ENCODE results near the gene DENND1C. TPM values are rescaled to one million over a fixed set of nuclear protein-coding genes. Genes with fewer than 3 reads are reported as not detected.

Gene DENND1C
- total RNA-seq, 1 experiment from 2014 or later, result not detected

GRCh38 chr19:6473647-6474046, 7.9 kb downstream of the DENND1C start:
- Mint-ChIP-seq H3K27me3 (ENCODE audit: unreplicated experiment) (no peaks in the 10 kb centered on the region), H3K4me3 (ENCODE audit: low read depth, unreplicated experiment) (no peak overlapping the region), H3K27ac (ENCODE audit: unreplicated experiment) (no peak overlapping the region), H3K36me3 (ENCODE audit: insufficient read depth, unreplicated experiment) (peaks cover 7% of the 10 kb centered on the region), H3K9me3 (ENCODE audit: low read depth, unreplicated experiment) (no peaks in the 10 kb centered on the region), H3K4me1 (ENCODE audit: low read depth, unreplicated experiment) (peaks cover 6% of the 10 kb centered on the region)
- DNase-seq, result no peak
- BruUV-seq (replicated peaks), result no TSS peak
- CTCF ChIA-PET, result no interaction called here
- TF ChIP-seq CTCF (IDR thresholded peaks at IDR 0.05; ENCODE audit: unreplicated experiment), result no peak
- intact Hi-C loops (cut with micrococcal nuclease; ENCODE audit: unreplicated experiment), result no loop called here

DNA sequence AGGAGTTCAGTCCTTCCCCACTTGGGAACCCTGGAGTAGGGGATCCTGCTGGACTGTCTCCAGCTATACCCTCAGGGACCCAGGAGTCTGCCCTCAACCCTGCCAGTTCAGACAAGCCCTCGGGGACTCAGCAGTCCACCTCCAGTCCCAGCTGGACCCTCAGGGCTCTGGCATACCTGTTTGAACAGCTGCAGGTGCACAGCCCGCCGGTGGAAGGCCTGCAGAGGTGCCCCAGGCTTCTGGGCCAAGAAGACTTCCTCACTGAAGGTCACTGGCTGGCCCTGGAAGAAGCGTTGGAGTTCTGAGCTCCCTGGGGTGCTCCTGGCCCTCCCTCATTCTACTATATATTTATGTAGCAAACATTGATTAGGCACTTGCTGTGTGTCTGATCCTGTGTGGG, 8.9 kb downstream of the DENND1C start:
- Mint-ChIP-seq H3K36me3 (ENCODE audit: insufficient read depth, unreplicated experiment) (peaks cover 14% of the 10 kb centered on the region), H3K9me3 (ENCODE audit: low read depth, unreplicated experiment) (no peaks in the 10 kb centered on the region), H3K4me1 (ENCODE audit: low read depth, unreplicated experiment) (peaks cover 6% of the 10 kb centered on the region), H3K27ac (ENCODE audit: unreplicated experiment) (no peak overlapping the region), H3K4me3 (ENCODE audit: low read depth, unreplicated experiment) (no peak overlapping the region), H3K27me3 (ENCODE audit: unreplicated experiment) (no peaks in the 10 kb centered on the region)
- no peak for DNase-seq
- no peak for TF ChIP-seq CTCF (IDR thresholded peaks at IDR 0.05; ENCODE audit: unreplicated experiment)
- BruUV-seq (replicated peaks), result no TSS peak
- CTCF ChIA-PET, result no interaction called here
- intact Hi-C loops (cut with micrococcal nuclease; ENCODE audit: unreplicated experiment), result no loop called here

DNA sequence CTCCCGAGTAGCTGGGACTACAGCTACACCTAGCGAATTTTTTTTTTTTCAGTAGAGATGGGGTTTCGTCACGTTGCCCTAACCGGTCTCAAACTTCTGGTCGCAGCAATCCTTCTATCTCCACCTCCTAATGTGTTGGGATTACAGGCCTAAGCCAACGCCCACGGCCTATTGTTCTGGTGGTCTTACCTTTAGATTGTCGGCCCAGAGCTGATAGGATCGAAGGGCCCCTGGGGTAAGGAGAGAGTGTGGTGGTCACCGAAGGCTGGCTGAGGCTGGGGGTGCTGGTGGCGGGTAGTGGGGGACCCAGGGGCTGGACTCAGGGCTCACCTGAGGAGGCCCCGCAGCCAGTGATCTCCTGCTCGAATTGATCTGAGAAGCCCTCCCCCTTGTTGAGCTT, 10.5 kb downstream of the DENND1C start:
- CTCF ChIA-PET, result no interaction called here
- DNase-seq, result no peak
- H3K9me3 Mint-ChIP-seq (ENCODE audit: low read depth, unreplicated experiment), result no peaks in the 10 kb centered on the region
- H3K27ac Mint-ChIP-seq (ENCODE audit: unreplicated experiment), result no peak overlapping the region
- H3K36me3 Mint-ChIP-seq (ENCODE audit: insufficient read depth, unreplicated experiment), result peaks cover 18% of the 10 kb centered on the region
- H3K27me3 Mint-ChIP-seq (ENCODE audit: unreplicated experiment), result no peaks in the 10 kb centered on the region
- no peak for TF ChIP-seq CTCF (IDR thresholded peaks at IDR 0.05; ENCODE audit: unreplicated experiment)
- no TSS peak for BruUV-seq (replicated peaks)
- intact Hi-C loops (cut with micrococcal nuclease; ENCODE audit: unreplicated experiment), result no loop called here
- peaks cover 6% of the 10 kb centered on the region for H3K4me1 Mint-ChIP-seq (ENCODE audit: low read depth, unreplicated experiment)
- no peak overlapping the region for H3K4me3 Mint-ChIP-seq (ENCODE audit: low read depth, unreplicated experiment)

DNA sequence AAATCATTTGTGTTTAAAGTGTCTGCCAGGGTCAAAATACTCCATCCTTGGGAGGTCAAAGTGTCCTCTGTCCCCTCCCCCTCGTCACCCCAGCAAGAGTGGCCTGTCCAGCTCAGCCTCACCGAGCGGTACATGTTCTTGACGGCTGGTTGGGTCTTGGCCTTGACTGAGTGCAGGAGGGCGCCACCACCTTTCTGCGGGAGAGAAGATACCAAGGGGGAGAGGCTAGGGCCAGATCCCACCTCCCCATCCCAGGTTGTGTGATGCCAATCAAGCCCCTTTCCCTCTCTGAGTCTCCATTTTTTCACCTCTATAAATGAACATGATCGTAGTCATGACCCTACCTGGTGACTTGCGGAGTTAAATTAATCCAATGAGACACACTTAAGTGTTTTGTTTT, 11.4 kb downstream of the DENND1C start:
- DNase-seq, result no peak
- Mint-ChIP-seq H3K4me3 (ENCODE audit: low read depth, unreplicated experiment) (no peak overlapping the region), H3K27me3 (ENCODE audit: unreplicated experiment) (no peaks in the 10 kb centered on the region), H3K9me3 (ENCODE audit: low read depth, unreplicated experiment) (no peaks in the 10 kb centered on the region), H3K27ac (ENCODE audit: unreplicated experiment) (no peak overlapping the region), H3K4me1 (ENCODE audit: low read depth, unreplicated experiment) (peaks cover 15% of the 10 kb centered on the region), H3K36me3 (ENCODE audit: insufficient read depth, unreplicated experiment) (peaks cover 27% of the 10 kb centered on the region)
- intact Hi-C loops (cut with micrococcal nuclease; ENCODE audit: unreplicated experiment), result no loop called here
- BruUV-seq (replicated peaks), result no TSS peak
- CTCF ChIA-PET, result no interaction called here
- TF ChIP-seq CTCF (IDR thresholded peaks at IDR 0.05; ENCODE audit: unreplicated experiment), result no peak

DNA sequence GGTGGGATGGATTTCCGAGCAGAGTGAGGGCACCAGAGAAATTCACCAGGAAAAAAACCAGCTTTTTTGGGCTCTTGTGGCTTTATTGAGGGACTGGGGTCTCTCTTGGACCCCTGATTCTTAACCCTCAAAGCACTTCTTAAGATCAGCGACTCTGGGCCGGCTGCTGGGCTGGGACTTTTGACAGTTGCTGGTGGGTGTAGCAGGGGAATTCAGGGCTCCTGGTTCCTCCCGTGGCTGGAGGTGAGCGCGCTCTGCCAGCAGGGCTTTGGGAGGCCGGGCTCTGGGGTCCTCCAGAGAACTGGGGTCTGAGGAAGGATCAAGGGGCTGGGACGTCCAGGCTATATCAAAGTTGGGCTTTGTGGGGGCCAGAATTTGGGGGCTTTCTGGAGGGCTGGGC, 14.2 kb downstream of the DENND1C start:
- DNase-seq, result no peak
- no peaks in the 10 kb centered on the region for H3K27me3 Mint-ChIP-seq (ENCODE audit: unreplicated experiment)
- H3K36me3 Mint-ChIP-seq (ENCODE audit: insufficient read depth, unreplicated experiment), result peaks cover 42% of the 10 kb centered on the region
- H3K4me1 Mint-ChIP-seq (ENCODE audit: low read depth, unreplicated experiment), result peaks cover 15% of the 10 kb centered on the region
- no peak for TF ChIP-seq CTCF (IDR thresholded peaks at IDR 0.05; ENCODE audit: unreplicated experiment)
- CTCF ChIA-PET, result no interaction called here
- BruUV-seq (replicated peaks), result no TSS peak
- no peak overlapping the region for H3K4me3 Mint-ChIP-seq (ENCODE audit: low read depth, unreplicated experiment)
- no peaks in the 10 kb centered on the region for H3K9me3 Mint-ChIP-seq (ENCODE audit: low read depth, unreplicated experiment)
- no peak overlapping the region for H3K27ac Mint-ChIP-seq (ENCODE audit: unreplicated experiment)
- intact Hi-C loops (cut with micrococcal nuclease; ENCODE audit: unreplicated experiment), result no loop called here
